ENCODE results near the gene TLNRD1.

GRCh38 chr15:80951941-80952340 lies 48.8 kb upstream of the TLNRD1 start:
- TF ChIP-seq CTCF (IDR thresholded peaks at IDR 0.05; ENCODE audit: insufficient read depth, low read length) (no peak), POLR2AphosphoS5 (IDR thresholded peaks at IDR 0.05; ENCODE audit: low read depth) (no peak), GABPA (IDR thresholded peaks at IDR 0.05; ENCODE audit: low read depth) (no peak)
